Fibroblast of mammary gland (primary cell): ENCODE data around the gene MAPRE2.

Experiments used
- DNase-seq: peaks from one replicate; pipeline ENCODE4 v3.0.0-alpha.2; 2010; ENCODE audit warnings: low read depth
- H3K4me3 ChIP-seq: 2 replicates; pipeline ENCODE4 v1.5.1; 2011; ENCODE audit warnings: low read depth, mild to moderate bottlenecking, low read length, moderate library complexity; ENCODE audit not compliant: control insufficient read depth
- TF ChIP-seq, protein P1 (sequence below): conservative IDR thresholded peaks from 2 replicates; pipeline ENCODE4 v1.5.1; 2011; ENCODE audit warnings: low read depth, low read length, inconsistent platforms; ENCODE audit not compliant: control insufficient read depth, insufficient read depth

Gene MAPRE2

DNA sequence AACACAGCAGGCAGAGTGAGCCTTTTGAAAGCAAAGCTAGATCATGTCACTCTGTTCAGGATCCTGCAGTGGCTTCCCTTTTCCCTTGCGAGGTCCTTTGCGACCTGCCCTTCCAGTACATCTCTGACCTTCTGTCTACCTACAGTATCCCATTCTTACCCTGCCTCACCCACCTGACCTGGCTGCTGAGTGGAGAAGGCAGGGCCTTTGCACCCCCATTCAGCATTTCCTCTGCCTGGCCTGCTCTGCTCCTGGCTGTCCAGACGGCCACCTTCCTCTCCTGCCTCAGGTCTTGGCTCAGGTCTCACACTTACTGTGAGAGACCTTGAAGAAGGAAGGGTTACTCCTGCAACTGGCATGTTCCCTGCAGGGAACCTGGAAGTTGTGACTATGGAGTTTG lies 77.4 kb downstream of the MAPRE2 start:
- TF ChIP-seq, protein P1, sequence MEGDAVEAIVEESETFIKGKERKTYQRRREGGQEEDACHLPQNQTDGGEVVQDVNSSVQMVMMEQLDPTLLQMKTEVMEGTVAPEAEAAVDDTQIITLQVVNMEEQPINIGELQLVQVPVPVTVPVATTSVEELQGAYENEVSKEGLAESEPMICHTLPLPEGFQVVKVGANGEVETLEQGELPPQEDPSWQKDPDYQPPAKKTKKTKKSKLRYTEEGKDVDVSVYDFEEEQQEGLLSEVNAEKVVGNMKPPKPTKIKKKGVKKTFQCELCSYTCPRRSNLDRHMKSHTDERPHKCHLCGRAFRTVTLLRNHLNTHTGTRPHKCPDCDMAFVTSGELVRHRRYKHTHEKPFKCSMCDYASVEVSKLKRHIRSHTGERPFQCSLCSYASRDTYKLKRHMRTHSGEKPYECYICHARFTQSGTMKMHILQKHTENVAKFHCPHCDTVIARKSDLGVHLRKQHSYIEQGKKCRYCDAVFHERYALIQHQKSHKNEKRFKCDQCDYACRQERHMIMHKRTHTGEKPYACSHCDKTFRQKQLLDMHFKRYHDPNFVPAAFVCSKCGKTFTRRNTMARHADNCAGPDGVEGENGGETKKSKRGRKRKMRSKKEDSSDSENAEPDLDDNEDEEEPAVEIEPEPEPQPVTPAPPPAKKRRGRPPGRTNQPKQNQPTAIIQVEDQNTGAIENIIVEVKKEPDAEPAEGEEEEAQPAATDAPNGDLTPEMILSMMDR, result no peak
- no peak for DNase-seq
- no peak overlapping the region for H3K4me3 ChIP-seq

DNA sequence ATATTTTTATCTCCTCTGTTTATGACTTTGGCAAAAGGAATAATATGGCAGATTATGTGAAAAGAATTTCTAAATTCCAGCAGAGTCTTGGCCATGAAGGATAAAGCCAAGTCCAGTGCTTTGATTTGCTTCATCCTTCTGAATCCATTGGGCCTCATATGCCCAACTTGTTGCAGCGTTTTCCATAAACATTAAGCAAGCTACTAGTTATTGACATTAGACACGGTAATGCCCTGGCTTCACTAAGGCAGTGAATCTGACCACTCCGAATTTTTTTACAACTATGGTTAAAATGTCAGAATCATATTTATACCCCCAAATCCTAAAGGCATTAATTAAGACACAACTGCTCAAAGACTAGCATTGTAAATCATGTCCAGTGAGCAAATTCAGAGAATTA lies 79.8 kb downstream of the MAPRE2 start:
- H3K4me3 ChIP-seq, result no peak overlapping the region
- DNase-seq, result no peak
- TF ChIP-seq, protein P1, result no peak

DNA sequence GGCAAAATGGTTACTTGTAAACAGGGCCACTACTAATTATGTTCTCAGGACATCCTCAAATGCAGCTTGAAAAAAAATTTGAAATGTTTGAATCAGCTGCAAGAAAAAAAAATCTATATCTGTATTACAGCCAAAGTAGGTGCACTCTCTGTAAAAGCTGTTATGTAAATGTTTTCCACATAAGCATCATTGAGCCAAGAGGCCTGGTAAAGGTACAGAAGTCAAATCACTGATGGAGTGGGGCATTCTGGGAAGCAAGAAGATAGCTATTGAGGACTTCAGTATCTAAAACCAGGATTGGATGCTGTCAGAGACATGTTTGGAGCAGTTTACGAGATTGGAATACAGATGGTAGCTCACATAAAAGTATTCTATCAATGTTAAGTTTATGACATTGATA lies 80.3 kb downstream of the MAPRE2 start:
- H3K4me3 ChIP-seq, result no peak overlapping the region

DNA sequence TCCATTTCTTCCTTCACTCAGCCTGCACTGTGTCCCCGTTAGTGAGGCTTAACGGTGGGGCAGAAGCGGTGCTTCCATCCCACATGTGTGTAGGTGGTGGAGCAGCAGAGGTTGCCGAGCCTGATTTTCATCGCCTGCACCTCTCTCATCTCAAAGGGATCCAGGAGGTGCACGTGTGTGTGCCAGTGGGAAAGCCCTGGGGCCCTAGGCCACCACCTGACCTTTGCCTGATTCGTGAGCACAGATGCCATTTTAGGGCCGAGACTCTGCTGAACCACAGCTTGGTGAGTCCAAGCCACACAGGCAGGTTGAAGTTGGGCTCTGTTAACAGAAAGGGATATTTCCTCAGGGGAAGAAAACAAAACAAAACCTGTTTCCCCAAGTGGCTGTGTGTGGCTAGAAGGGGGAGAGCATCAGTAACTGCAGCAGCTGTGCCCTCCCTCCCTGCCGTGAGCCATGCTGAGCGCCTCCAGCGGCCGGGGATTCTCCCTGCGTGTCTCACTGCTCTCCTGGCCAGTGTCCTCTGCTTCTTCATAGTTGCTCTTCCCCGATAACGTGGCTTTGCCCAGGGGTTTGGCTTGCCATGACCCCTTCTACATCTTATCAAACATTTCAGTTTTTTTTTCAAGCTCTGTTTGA lies 81.5 kb downstream of the MAPRE2 start:
- no peak for DNase-seq
- TF ChIP-seq, protein P1, result no peak
- no peak overlapping the region for H3K4me3 ChIP-seq

More for the DNA sequence above, 80.3 kb downstream of the MAPRE2 start:
- DNase-seq, result no peak
- TF ChIP-seq, protein P1, result no peak

DNA sequence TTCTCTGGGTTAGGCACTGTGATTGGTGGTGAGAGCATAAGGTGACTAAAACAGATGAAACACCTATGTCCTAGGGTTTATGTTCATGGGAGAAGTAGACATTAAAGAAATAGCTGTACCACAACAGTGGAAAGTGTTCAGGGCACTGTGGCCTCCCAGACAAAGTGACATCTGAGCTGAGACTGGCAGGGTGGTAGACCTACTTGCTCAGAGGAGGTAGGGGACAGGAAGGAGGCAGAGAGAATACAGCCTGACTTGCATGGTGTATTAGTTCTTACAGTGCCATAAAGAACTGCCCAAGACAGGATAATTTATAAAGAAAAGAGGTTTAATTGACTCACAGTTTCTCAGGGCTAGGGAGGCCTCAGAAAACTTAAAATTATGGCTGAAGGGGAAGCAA lies 82.6 kb downstream of the MAPRE2 start:
- no peak overlapping the region for H3K4me3 ChIP-seq
- TF ChIP-seq, protein P1, result no peak
- no peak for DNase-seq

DNA sequence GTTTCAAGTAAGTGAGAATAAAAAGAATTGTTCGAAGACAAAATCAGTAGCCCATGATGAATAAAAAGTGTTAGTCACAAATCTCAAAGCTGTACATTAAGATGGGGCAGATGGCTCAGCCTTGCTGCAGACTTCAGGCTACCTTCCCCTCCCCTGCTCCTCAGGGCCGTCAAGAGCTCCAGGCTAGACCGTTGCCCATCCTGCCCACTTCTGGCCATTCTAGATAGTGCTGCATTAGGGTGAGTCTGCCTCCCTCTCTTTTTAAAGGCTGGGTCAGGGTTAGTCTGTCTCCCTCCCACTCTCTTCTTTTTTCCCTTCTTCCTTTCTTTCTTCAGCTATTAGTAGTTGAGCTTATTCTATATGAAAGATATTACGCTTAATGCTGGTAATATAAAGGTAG lies 86.0 kb downstream of the MAPRE2 start:
- DNase-seq, result peak; percentile 25
- H3K4me3 ChIP-seq, result no peak overlapping the region
- TF ChIP-seq, protein P1, result peak; percentile 42

DNA sequence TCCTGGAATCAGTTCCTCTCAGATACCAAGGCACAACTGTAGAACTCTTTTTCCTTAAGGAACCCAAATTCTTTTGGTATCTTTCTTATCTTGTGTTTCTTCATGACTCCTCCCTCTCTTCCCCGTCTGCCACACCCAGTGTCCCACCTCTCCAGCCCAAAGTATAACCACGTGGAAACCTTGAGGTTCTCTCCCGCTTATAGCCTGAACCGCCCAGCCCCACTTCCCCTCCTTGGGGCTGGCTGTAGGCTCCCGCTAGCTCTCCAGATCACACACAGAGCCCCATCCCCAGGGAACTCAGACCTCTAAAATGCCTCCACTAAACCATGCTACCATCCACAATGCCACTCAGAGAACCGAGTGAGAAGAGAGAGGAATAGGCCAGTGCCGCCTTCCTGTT lies 87.5 kb downstream of the MAPRE2 start:
- TF ChIP-seq, protein P1, result no peak
- no peak overlapping the region for H3K4me3 ChIP-seq
- no peak for DNase-seq
